HepG2 (cell line): ENCODE data around the gene ANKS4B.

Experiments used
- ZNF101 ChIP-seq: sonication (generic); formaldehyde crosslinking; IDR thresholded peaks from 2 replicates; pipeline ENCODE4 v1.4.0; 2020; ENCODE audit warnings: mild to moderate bottlenecking, low read depth, missing genetic modification reagents, borderline replicate concordance
- ZNF138 ChIP-seq: sonication (generic); formaldehyde crosslinking; IDR thresholded peaks from 2 replicates; pipeline ENCODE4 v1.5.0; 2020; ENCODE audit warnings: mild to moderate bottlenecking, low read depth, missing genetic modification reagents
- ZNF235 ChIP-seq: sonication (generic); formaldehyde crosslinking; IDR thresholded peaks from 2 replicates; pipeline ENCODE4 v1.8.1; 2023; ENCODE audit warnings: mild to moderate bottlenecking, missing genetic modification reagents, borderline replicate concordance

GRCh38 chr16:21260870-21261791 is 27.6 kb downstream of the ANKS4B start:
- TF ChIP-seq ZNF138 (no peak), ZNF235 (CRISPR knock-in tag) (no peak), ZNF101 (CRISPR knock-in tag) (no peak)
